GM23248 (cell line): Measurements from ENCODE around the gene MEI1.

Source experiments
- EZH2 ChIP-seq: fragments of 200-600 bp; sonication (generic); IDR thresholded peaks from 2 replicates; pipeline ENCODE4 v1.6.1; 2018; ENCODE audit warnings: antibody characterized with exemption, mild to moderate bottlenecking; ENCODE audit not compliant: insufficient read depth, poor library complexity, severe bottlenecking
- EZH2phosphoT487 ChIP-seq: fragments of 200-600 bp; sonication (generic); IDR thresholded peaks from 2 replicates; pipeline ENCODE4 v1.6.1; 2018; ENCODE audit warnings: antibody characterized with exemption, moderate library complexity, mild to moderate bottlenecking, low read depth; ENCODE audit not compliant: insufficient read depth

- TF ChIP-seq EZH2 (no peak), EZH2phosphoT487 (no peak)
Observed at GRCh38 chr22:41848468-41848867, 149.2 kb downstream of the MEI1 start.
